ENCODE data around the gene TNK1.
A peak's percentile ranks its signal among the peaks of the same experiment; 100 is the strongest.

The TNK1 gene

GRCh38 chr17:7437369-7437863, 56.5 kb downstream of the TNK1 start:
- DNase-seq: no peak

GRCh38 chr17:7437950-7438614, 57.2 kb downstream of the TNK1 start:
- peak; percentile 35 for DNase-seq

GRCh38 chr17:7438656-7439460, 58.0 kb downstream of the TNK1 start:
- DNase-seq: no peak
